AG04450 (cell line): ENCODE data around the gene ABCG4. TPM values are rescaled to one million over a fixed set of nuclear protein-coding genes. Genes with fewer than 3 reads are reported as not detected.
A peak's percentile ranks its signal among the peaks of the same experiment; 100 is the strongest.

Source experiments
- CTCF ChIA-PET: fragments of 300-600, 350-600 bp; formaldehyde crosslinking; extraction: SDS; loops from one replicate; lab custom pipeline; 2022; ENCODE audit warnings: antibody characterized with exemption, inconsistent platforms; lab: Charles Lee
- POLR2A ChIA-PET: fragments of 350-600 bp; formaldehyde crosslinking; extraction: SDS; loops from one replicate; lab custom pipeline; 2021; ENCODE audit warnings: antibody characterized with exemption, inconsistent platforms; lab: Yijun Ruan, JAX
- DNase-seq: peaks from one replicate; pipeline ENCODE4 v3.0.0-alpha.2; 2011; ENCODE audit warnings: low read depth, low spot score
- H3K27ac ChIP-seq: one replicate; pipeline ENCODE4 v1.5.1; 2012; ENCODE audit warnings: low read depth, low read length, control low read depth
- H3K27me3 ChIP-seq: one replicate; pipeline ENCODE4 v1.6.0; 2012; ENCODE audit warnings: low read length; ENCODE audit not compliant: control insufficient read depth, insufficient read depth
- H3K4me3 ChIP-seq: 2 replicates; pipeline ENCODE4 v1.5.1; 2011; ENCODE audit warnings: mild to moderate bottlenecking, low read depth, low read length, control low read depth
- H3K9me3 ChIP-seq: 2 replicates; pipeline ENCODE4 v1.5.1; 2012; ENCODE audit warnings: low read length; ENCODE audit not compliant: control insufficient read depth, insufficient read depth
- polyA plus RNA-seq: library from polyadenylated mRNA; depleted of rRNA; stranded (reverse); fragments of >200 nt; gene quantifications from 2 replicates; pipeline ENCODE4 v1.2.3, GENCODE V29; 2011
- TF ChIP-seq, protein P1 (sequence below): IDR thresholded peaks from 2 replicates; pipeline ENCODE4 v1.5.1; 2011; ENCODE audit warnings: low read depth, low read length, control low read depth, inconsistent platforms

The ABCG4 gene
- polyA plus RNA-seq, 1 experiment: 0.21 TPM

DNA sequence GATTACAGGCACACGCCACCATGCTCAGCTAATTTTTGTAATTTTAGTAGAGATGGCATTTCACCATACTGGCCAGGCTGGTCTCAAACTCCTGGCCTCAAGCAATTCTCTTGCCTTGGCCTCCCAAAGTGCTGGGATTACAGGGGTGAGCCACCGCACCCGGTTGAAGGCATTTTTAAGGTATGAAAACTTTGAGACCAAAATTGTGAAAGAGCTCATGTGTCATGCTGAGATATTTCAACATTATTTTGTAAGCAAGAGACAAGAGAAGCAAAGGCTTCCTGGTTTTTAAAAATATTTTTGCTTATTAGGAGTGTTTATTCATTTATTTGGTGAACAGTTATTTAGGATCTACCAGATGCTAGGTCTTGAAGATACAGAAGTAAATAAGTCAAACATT lies 43.3 kb downstream of the ABCG4 start:
- no peaks in the 10 kb centered on the region for H3K9me3 ChIP-seq
- POLR2A ChIA-PET: interaction anchor here (0.6 kb wide), 1 partner anchor 146 kb away, joined by 8 read pairs; no protein-coding TSS in a partner anchor
- TF ChIP-seq, protein P1, sequence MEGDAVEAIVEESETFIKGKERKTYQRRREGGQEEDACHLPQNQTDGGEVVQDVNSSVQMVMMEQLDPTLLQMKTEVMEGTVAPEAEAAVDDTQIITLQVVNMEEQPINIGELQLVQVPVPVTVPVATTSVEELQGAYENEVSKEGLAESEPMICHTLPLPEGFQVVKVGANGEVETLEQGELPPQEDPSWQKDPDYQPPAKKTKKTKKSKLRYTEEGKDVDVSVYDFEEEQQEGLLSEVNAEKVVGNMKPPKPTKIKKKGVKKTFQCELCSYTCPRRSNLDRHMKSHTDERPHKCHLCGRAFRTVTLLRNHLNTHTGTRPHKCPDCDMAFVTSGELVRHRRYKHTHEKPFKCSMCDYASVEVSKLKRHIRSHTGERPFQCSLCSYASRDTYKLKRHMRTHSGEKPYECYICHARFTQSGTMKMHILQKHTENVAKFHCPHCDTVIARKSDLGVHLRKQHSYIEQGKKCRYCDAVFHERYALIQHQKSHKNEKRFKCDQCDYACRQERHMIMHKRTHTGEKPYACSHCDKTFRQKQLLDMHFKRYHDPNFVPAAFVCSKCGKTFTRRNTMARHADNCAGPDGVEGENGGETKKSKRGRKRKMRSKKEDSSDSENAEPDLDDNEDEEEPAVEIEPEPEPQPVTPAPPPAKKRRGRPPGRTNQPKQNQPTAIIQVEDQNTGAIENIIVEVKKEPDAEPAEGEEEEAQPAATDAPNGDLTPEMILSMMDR: no peak
- H3K27me3 ChIP-seq: peaks cover 14% of the 10 kb centered on the region
- H3K27ac ChIP-seq: no peak overlapping the region
- CTCF ChIA-PET: interaction anchor here (1.1 to 6.5 kb wide), 4 partner anchors 9 to 131 kb away, joined by 3 to 64 read pairs (median 5); partner anchors contain the start of gene CBL
- DNase-seq: no peak
- H3K4me3 ChIP-seq: no peak overlapping the region

DNA sequence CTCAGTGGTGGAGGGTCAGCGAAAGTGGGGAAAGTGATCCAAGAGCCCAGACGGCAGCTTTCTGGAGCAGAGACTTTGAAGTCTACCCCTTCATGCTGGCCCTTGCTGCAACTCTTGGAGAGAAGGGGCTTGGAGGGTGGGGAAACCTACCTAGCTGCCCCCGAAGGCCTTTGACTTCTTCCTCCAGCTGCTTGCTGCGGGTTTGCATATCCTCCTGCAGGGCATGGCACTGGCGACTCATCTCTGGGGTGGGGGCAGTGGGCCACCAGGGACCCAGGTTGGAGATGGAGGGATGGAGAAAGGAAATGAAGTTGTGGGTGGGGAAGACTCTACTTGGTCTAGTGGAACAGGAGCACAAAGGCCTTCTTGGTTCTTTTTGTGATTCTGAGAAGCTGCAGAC lies 44.1 kb downstream of the ABCG4 start:
- no peak for DNase-seq
- CTCF ChIA-PET: interaction anchor here (0.6 to 6.5 kb wide), 3 partner anchors 12 to 130 kb away, joined by 3 to 64 read pairs (median 3); partner anchors contain the start of gene CBL
- TF ChIP-seq, protein P1: no peak
- no peak overlapping the region for H3K4me3 ChIP-seq
- POLR2A ChIA-PET: no interaction called here
- H3K27ac ChIP-seq: no peak overlapping the region
- no peaks in the 10 kb centered on the region for H3K9me3 ChIP-seq
- peaks cover 10% of the 10 kb centered on the region for H3K27me3 ChIP-seq

GRCh38 chr11:119193626-119194025 lies 44.8 kb downstream of the ABCG4 start:
- ChIA-PET CTCF (interaction anchor here (0.6 to 6.5 kb wide), 2 partner anchors 12 to 99 kb away, joined by 3 to 64 read pairs; partner anchors contain the start of gene CBL), POLR2A (no interaction called here)
- H3K9me3 ChIP-seq: no peaks in the 10 kb centered on the region
- peaks cover 10% of the 10 kb centered on the region for H3K27me3 ChIP-seq
- DNase-seq: no peak
- TF ChIP-seq, protein P1: no peak
- no peak overlapping the region for H3K27ac ChIP-seq
- H3K4me3 ChIP-seq: no peak overlapping the region

- Histone ChIP-seq H3K4me3 (no peak overlapping the region), H3K9me3 (no peaks in the 10 kb centered on the region), H3K27me3 (peaks cover 4% of the 10 kb centered on the region), H3K27ac (no peak overlapping the region)
- ChIA-PET CTCF (interaction anchor here (0.8 to 6.5 kb wide), 4 partner anchors 10 to 161 kb away, joined by 3 to 64 read pairs (median 11); partner anchors contain the start of genes CBL, DPAGT1 and NLRX1), POLR2A (no interaction called here)
- DNase-seq: no peak
- TF ChIP-seq, protein P1: no peak
These were observed 46.1 kb downstream of the ABCG4 start for GRCh38 chr11:119194811-119195440.

DNA sequence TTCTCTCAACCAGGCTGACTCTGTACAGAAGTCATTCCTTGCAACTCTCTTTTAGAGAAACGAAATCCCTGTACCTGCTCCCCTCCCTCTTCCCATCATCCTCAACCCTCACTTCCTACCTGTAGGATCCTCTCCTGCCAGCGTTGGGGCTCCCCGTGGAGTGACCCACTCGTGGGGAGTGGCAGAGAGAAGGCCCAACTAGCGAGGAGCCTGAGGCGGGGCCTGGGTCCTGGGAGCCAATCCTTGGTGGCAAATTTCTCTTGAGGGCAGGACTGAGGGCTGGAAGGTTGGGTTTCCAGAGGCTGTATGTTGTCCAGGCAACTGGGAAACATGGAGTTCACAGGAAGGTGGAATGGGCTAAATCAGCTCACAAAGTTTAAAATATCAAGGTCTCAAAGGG lies 46.8 kb downstream of the ABCG4 start:
- no peaks in the 10 kb centered on the region for H3K9me3 ChIP-seq
- ChIA-PET CTCF (interaction anchor here (0.8 to 6.5 kb wide), 17 partner anchors 10 to 1885 kb away, joined by 3 to 64 read pairs (median 8); partner anchors contain the start of genes C2CD2L, CBL, DPAGT1 and NLRX1), POLR2A (interaction anchor here (1.1 to 1.3 kb wide), 2 partner anchors 10 to 101 kb away, joined by 3 to 4 read pairs; partner anchors contain the start of gene CBL)
- peaks cover 1% of the 10 kb centered on the region for H3K27me3 ChIP-seq
- TF ChIP-seq, protein P1: no peak
- no peak overlapping the region for H3K4me3 ChIP-seq
- H3K27ac ChIP-seq: no peak overlapping the region
- DNase-seq: peak; percentile 7
